ENCODE measurements around the gene TTI1.

The TTI1 gene

DNA sequence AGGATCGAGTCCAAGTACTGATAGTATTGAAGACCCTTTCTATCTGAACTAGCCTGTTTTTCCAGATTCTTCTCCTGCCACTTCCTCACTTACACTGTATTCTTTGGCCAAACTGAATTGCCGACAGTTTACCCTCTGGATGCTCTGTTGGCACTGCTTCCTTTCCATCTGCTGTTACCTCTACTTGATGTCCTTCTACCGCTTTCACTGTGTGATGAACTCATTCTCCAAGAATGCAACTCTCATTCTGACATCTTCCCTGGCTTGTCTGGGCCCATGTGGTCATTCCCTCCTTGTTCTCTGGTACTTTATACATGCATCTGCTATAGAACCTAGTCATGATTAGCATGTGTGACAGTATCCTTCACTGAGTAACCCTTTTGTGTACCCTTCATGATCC lies 16.5 kb upstream of the TTI1 start:
- H3K9me3 ChIP-seq (ENCODE audit: control insufficient read depth, low read length) = no peaks in the 10 kb centered on the region
- H3K36me3 ChIP-seq (ENCODE audit: control insufficient read depth, insufficient read depth, low read length) = peaks cover 13% of the 10 kb centered on the region
- no peaks in the 10 kb centered on the region for H3K27me3 ChIP-seq (ENCODE audit: control insufficient read depth, insufficient read depth, low read length)
- H3K9ac ChIP-seq (ENCODE audit: low read length) = no peak overlapping the region
- H3K4me3 ChIP-seq (ENCODE audit: low read length) = no peak overlapping the region
- H3K4me1 ChIP-seq (ENCODE audit: control insufficient read depth, insufficient read depth, low read length) = peaks cover 9% of the 10 kb centered on the region

DNA sequence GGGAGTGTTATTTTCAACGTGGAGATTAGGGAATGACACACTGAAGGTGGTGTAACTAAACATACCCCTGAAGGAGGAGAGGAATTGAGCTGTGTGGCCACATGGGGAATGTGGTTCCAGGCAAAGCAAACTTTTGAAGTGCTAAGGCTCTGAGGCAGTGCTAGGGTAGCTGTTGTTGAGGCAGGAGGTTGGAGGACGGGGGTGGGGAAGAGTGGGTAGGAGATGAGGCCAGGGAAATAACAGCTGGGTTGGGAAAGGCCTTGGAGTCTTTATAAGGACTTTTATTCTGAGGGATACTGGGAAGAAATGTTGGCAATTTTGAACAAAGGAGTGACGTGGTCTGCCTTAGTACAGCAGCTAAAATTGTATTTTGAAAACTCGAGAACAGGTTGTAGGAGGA lies 13.3 kb upstream of the TTI1 start:
- Histone ChIP-seq H3K4me1 (ENCODE audit: control insufficient read depth, insufficient read depth, low read length) (peaks cover 8% of the 10 kb centered on the region), H3K4me3 (ENCODE audit: low read length) (no peak overlapping the region), H3K27me3 (ENCODE audit: control insufficient read depth, insufficient read depth, low read length) (no peaks in the 10 kb centered on the region), H3K9ac (ENCODE audit: low read length) (no peak overlapping the region), H3K36me3 (ENCODE audit: control insufficient read depth, insufficient read depth, low read length) (peaks cover 13% of the 10 kb centered on the region), H3K9me3 (ENCODE audit: control insufficient read depth, low read length) (no peaks in the 10 kb centered on the region)

- H3K36me3 ChIP-seq (ENCODE audit: control insufficient read depth, insufficient read depth, low read length) = peaks cover 5% of the 10 kb centered on the region
- H3K4me1 ChIP-seq (ENCODE audit: control insufficient read depth, insufficient read depth, low read length) = peaks cover 8% of the 10 kb centered on the region
- H3K27me3 ChIP-seq (ENCODE audit: control insufficient read depth, insufficient read depth, low read length) = no peaks in the 10 kb centered on the region
- H3K9me3 ChIP-seq (ENCODE audit: control insufficient read depth, low read length) = no peaks in the 10 kb centered on the region
- H3K9ac ChIP-seq (ENCODE audit: low read length) = no peak overlapping the region
- no peak overlapping the region for H3K4me3 ChIP-seq (ENCODE audit: low read length)
These were observed 11.4 kb upstream of the TTI1 start for GRCh38 chr20:38044685-38045084.

DNA sequence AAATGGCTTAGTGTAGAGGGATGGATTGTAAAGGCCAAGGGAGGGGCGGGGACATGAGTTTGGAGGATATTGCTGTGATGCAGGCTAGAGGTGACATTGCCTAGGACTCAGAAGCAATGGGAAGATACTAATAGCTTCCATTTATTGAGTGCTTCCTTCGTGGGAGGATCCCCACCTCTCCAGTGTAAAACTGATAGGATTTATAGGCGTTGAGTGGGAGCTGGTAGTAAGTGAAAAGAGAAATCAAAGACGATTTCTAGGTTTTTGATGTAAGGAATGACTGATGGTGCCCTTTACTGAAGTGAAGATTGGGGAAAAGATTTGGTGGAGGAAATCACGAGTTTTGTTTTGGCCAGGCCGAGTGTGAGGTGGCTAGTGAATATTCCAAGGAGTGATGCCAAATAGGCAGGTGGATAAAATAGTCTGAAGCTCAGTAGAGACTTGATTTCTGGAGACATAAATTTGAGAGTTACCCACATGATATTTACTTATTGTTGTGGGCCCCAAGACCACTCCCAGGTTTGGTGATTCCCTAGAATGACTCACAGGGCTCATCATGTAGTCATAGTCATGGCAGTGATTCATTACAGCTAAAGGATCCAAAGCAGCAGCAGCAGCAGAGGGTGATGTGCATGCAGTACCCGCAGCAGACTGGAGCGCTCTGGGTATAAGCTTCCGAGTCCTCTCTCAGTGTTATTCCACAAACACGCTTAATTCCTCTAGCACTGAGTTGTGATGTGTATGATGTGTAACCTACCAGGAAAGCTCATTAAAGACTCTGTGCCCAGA lies 10.4 kb upstream of the TTI1 start:
- Histone ChIP-seq H3K9me3 (ENCODE audit: control insufficient read depth, low read length) (no peaks in the 10 kb centered on the region), H3K9ac (ENCODE audit: low read length) (no peak overlapping the region), H3K4me3 (ENCODE audit: low read length) (no peak overlapping the region), H3K4me1 (ENCODE audit: control insufficient read depth, insufficient read depth, low read length) (peaks cover 8% of the 10 kb centered on the region), H3K36me3 (ENCODE audit: control insufficient read depth, insufficient read depth, low read length) (peaks cover 4% of the 10 kb centered on the region), H3K27me3 (ENCODE audit: control insufficient read depth, insufficient read depth, low read length) (no peaks in the 10 kb centered on the region)

- no peak overlapping the region for H3K4me3 ChIP-seq (ENCODE audit: low read length)
- H3K9me3 ChIP-seq (ENCODE audit: control insufficient read depth, low read length) = no peaks in the 10 kb centered on the region
- H3K27me3 ChIP-seq (ENCODE audit: control insufficient read depth, insufficient read depth, low read length) = no peaks in the 10 kb centered on the region
- no peak overlapping the region for H3K9ac ChIP-seq (ENCODE audit: low read length)
- peaks cover 9% of the 10 kb centered on the region for H3K4me1 ChIP-seq (ENCODE audit: control insufficient read depth, insufficient read depth, low read length)
- no peaks in the 10 kb centered on the region for H3K36me3 ChIP-seq (ENCODE audit: control insufficient read depth, insufficient read depth, low read length)
These were observed 7.0 kb upstream of the TTI1 start for GRCh38 chr20:38040276-38040675.

DNA sequence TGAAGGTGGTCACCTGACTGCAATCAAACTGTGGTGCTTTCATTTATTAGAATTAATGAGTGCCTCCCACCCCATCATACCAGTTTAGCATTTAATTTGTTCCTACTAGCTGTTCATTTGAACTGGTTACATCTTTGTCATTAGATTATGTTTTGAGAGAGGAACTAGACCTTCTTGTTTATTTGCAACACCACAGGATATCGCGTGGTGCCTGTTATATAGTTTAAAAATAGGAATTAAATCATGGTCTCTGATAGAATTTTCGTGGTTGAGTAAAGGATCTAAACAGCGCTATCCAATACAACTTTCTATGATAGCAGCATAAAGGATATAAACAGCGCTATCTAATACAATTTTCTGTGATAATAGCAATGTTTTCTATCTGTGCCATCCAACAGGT lies 3.1 kb upstream of the TTI1 start:
- no peaks in the 10 kb centered on the region for H3K27me3 ChIP-seq (ENCODE audit: control insufficient read depth, insufficient read depth, low read length)
- peaks cover 6% of the 10 kb centered on the region for H3K36me3 ChIP-seq (ENCODE audit: control insufficient read depth, insufficient read depth, low read length)
- no peak overlapping the region for H3K4me3 ChIP-seq (ENCODE audit: low read length)
- no peak overlapping the region for H3K9ac ChIP-seq (ENCODE audit: low read length)
- H3K4me1 ChIP-seq (ENCODE audit: control insufficient read depth, insufficient read depth, low read length) = peaks cover 22% of the 10 kb centered on the region
- no peaks in the 10 kb centered on the region for H3K9me3 ChIP-seq (ENCODE audit: control insufficient read depth, low read length)

DNA sequence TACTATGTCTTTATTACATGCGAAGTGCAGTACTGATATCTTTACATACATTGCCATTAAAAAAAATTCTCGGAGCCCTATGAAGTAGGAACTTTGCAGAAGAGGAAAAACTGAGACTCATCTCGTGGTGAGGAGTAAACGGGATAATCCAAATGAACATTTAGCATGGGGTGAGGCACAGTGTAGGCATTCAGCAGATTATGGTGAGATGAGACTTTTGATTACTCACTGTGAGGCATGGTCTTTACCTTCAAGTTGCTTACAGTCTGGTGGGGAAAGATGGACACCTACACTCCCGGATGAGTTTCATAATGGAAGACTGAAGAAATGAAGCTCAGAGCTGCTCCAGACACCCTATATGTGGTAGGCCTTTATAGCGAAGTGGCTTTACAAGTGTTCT lies 1.7 kb upstream of the TTI1 start:
- Histone ChIP-seq H3K4me3 (ENCODE audit: low read length) (peak overlapping the region; percentile 83), H3K4me1 (ENCODE audit: control insufficient read depth, insufficient read depth, low read length) (peaks cover 22% of the 10 kb centered on the region)

GRCh38 chr20:38034108-38034649 lies 923 bp upstream of the TTI1 start:
- Histone ChIP-seq H3K9ac (ENCODE audit: low read length) (peak overlapping the region; percentile 92), H3K9me3 (ENCODE audit: control insufficient read depth, low read length) (no peaks in the 10 kb centered on the region), H3K4me1 (ENCODE audit: control insufficient read depth, insufficient read depth, low read length) (peaks cover 22% of the 10 kb centered on the region), H3K4me3 (ENCODE audit: low read length) (peak overlapping the region; percentile 83), H3K36me3 (ENCODE audit: control insufficient read depth, insufficient read depth, low read length) (peaks cover 6% of the 10 kb centered on the region), H3K27me3 (ENCODE audit: control insufficient read depth, insufficient read depth, low read length) (no peaks in the 10 kb centered on the region)

More for the DNA sequence above, 1.7 kb upstream of the TTI1 start:
- Histone ChIP-seq H3K9ac (ENCODE audit: low read length) (peak overlapping the region; percentile 92), H3K9me3 (ENCODE audit: control insufficient read depth, low read length) (no peaks in the 10 kb centered on the region), H3K36me3 (ENCODE audit: control insufficient read depth, insufficient read depth, low read length) (peaks cover 6% of the 10 kb centered on the region), H3K27me3 (ENCODE audit: control insufficient read depth, insufficient read depth, low read length) (no peaks in the 10 kb centered on the region)

- no peaks in the 10 kb centered on the region for H3K9me3 ChIP-seq (ENCODE audit: control insufficient read depth, low read length)
- peaks cover 22% of the 10 kb centered on the region for H3K4me1 ChIP-seq (ENCODE audit: control insufficient read depth, insufficient read depth, low read length)
- peak overlapping the region; percentile 83 for H3K4me3 ChIP-seq (ENCODE audit: low read length)
- no peaks in the 10 kb centered on the region for H3K27me3 ChIP-seq (ENCODE audit: control insufficient read depth, insufficient read depth, low read length)
- peaks cover 6% of the 10 kb centered on the region for H3K36me3 ChIP-seq (ENCODE audit: control insufficient read depth, insufficient read depth, low read length)
- peak overlapping the region; percentile 92 for H3K9ac ChIP-seq (ENCODE audit: low read length)
These were observed 499 bp downstream of the TTI1 start for GRCh38 chr20:38032585-38033329.

DNA sequence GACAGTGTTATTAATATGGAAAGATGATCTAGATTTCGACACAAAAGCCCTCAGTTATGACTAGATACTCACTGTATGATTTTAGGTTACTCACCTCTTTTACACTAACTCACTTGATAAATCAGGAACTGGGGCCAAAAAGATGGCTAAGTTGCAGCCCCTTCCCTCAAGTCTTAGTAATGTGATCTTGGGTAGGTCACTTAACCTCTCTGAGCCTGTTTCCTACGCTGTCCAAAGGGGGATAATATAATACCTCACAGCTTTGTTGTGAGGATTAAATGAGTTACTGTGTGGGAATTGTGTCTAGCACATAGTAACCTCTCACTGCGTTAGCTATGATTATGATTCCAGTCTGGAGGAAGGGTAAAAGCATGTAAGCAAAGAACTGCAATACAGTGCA lies 1.3 kb downstream of the TTI1 start:
- H3K4me3 ChIP-seq (ENCODE audit: low read length) = no peak overlapping the region
- no peaks in the 10 kb centered on the region for H3K27me3 ChIP-seq (ENCODE audit: control insufficient read depth, insufficient read depth, low read length)
- H3K4me1 ChIP-seq (ENCODE audit: control insufficient read depth, insufficient read depth, low read length) = peaks cover 22% of the 10 kb centered on the region
- no peaks in the 10 kb centered on the region for H3K9me3 ChIP-seq (ENCODE audit: control insufficient read depth, low read length)
- H3K9ac ChIP-seq (ENCODE audit: low read length) = no peak overlapping the region
- H3K36me3 ChIP-seq (ENCODE audit: control insufficient read depth, insufficient read depth, low read length) = peaks cover 6% of the 10 kb centered on the region

GRCh38 chr20:38029453-38029852 lies 3.8 kb downstream of the TTI1 start:
- H3K4me3 ChIP-seq (ENCODE audit: low read length) = no peak overlapping the region
- no peaks in the 10 kb centered on the region for H3K27me3 ChIP-seq (ENCODE audit: control insufficient read depth, insufficient read depth, low read length)
- H3K4me1 ChIP-seq (ENCODE audit: control insufficient read depth, insufficient read depth, low read length) = peaks cover 12% of the 10 kb centered on the region
- H3K9me3 ChIP-seq (ENCODE audit: control insufficient read depth, low read length) = no peaks in the 10 kb centered on the region
- H3K36me3 ChIP-seq (ENCODE audit: control insufficient read depth, insufficient read depth, low read length) = peaks cover 6% of the 10 kb centered on the region
- no peak overlapping the region for H3K9ac ChIP-seq (ENCODE audit: low read length)

DNA sequence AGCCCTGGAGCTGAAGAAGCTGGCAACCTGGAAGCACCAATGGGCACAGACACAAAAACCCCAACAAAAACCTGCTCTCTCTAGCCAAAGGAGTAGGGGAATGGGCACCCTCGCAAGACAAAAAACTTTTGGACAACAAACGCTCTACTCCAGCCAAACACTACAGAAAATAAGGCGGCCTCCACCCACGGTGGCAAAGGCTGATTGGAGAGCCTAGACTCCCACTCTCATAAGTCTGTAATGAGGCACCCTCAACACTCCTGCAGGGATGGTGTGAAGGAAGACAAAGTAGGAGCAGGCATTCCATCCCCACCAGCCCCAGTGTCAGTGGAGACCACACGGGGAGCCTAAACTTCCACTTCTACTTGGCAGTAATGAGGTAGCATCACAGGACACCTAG lies 8.8 kb downstream of the TTI1 start:
- H3K36me3 ChIP-seq (ENCODE audit: control insufficient read depth, insufficient read depth, low read length) = no peaks in the 10 kb centered on the region
- no peak overlapping the region for H3K4me3 ChIP-seq (ENCODE audit: low read length)
- no peaks in the 10 kb centered on the region for H3K4me1 ChIP-seq (ENCODE audit: control insufficient read depth, insufficient read depth, low read length)
- no peaks in the 10 kb centered on the region for H3K9me3 ChIP-seq (ENCODE audit: control insufficient read depth, low read length)
- H3K9ac ChIP-seq (ENCODE audit: low read length) = no peak overlapping the region
- no peaks in the 10 kb centered on the region for H3K27me3 ChIP-seq (ENCODE audit: control insufficient read depth, insufficient read depth, low read length)

All from mucosa of stomach (tissue), 1 donor.